H54 (cell line): ENCODE data around the gene GTF2H1.
A peak's percentile ranks its signal among the peaks of the same experiment; 100 is the strongest.
"Not testable (repeated sequence)": the region's sequence is repeated elsewhere in the genome, so short reads cannot be mapped to it uniquely, and the experiment has no call there.

Experiments used
- DNase-seq: peaks from one replicate; pipeline ENCODE4 v3.0.0; 2011; ENCODE audit warnings: low spot score, mixed read lengths; ENCODE audit not compliant: insufficient read length
- FAIRE-seq: peaks from 3 replicates; lab custom pipeline; 2011; peaks lifted over from hg19 to GRCh38; lab: Jason Lieb, UNC
- POLR2A ChIP-seq: IDR thresholded peaks from 2 replicates; pipeline ENCODE4 v1.6.1; 2011; ENCODE audit warnings: low read depth, mild to moderate bottlenecking, low read length

GTF2H1 gene

GRCh38 chr11:18395735-18396504 is 73.6 kb downstream of the GTF2H1 start:
- peak; percentile 65 for FAIRE-seq
- DNase-seq = peak; percentile 84
- peak; percentile 54 for TF ChIP-seq POLR2A

GRCh38 chr11:18397921-18398320 is 75.6 kb downstream of the GTF2H1 start:
- TF ChIP-seq POLR2A = no peak
- DNase-seq (no peak), FAIRE-seq (no peak)

DNA sequence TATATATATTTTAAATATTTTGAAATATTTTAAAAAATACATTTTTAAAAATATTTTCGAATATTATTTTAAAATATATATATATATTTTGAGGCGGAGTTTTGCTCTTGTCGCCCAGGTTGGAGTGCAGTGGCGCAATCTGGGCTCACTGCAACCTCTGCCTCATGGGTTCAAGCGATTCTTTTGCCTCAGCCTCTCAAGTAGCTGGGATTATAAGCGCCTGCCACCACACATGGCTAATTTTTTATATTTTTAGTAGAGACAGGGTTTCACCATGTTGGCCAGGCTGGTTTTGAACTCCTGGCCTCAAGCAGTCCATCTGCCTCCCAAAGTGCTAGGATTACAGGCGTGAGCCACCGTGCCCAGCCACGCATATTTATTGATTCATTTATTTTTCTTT is 78.7 kb downstream of the GTF2H1 start:
- not testable (repeated sequence) for DNase-seq, FAIRE-seq

GRCh38 chr11:18404062-18404461 is 81.7 kb downstream of the GTF2H1 start:
- DNase-seq (no peak), FAIRE-seq (no peak)
- no peak for TF ChIP-seq POLR2A

DNA sequence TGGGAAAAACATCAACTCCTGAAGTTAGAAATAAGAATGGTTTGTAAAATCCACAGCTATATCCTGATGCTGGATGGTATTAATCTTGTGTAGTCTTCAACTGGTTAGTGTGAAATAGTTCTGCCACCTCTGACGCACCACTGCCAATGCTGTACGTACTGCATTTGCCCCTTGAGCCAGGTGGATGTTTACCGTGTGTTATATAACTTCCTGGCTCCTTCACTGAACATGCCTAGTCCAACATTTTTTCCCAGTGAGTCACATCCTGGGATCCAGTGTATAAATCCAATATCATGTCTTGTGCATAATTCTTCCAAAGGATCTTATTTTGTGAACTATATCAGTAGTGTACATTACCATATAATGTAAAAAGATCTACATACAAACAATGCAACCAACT is 85.0 kb downstream of the GTF2H1 start:
- peak; percentile 20 for FAIRE-seq
- not testable (repeated sequence) for DNase-seq

- no peak for DNase-seq
- no peak for FAIRE-seq
- no peak for TF ChIP-seq POLR2A
Measured at GRCh38 chr11:18408558-18409291, 86.4 kb downstream of the GTF2H1 start.

- TF ChIP-seq POLR2A = no peak
- FAIRE-seq (no peak), DNase-seq (no peak)
Measured at GRCh38 chr11:18416459-18416858, 94.1 kb downstream of the GTF2H1 start.
